ENCODE results near the gene ORAI3.

The ORAI3 gene

DNA sequence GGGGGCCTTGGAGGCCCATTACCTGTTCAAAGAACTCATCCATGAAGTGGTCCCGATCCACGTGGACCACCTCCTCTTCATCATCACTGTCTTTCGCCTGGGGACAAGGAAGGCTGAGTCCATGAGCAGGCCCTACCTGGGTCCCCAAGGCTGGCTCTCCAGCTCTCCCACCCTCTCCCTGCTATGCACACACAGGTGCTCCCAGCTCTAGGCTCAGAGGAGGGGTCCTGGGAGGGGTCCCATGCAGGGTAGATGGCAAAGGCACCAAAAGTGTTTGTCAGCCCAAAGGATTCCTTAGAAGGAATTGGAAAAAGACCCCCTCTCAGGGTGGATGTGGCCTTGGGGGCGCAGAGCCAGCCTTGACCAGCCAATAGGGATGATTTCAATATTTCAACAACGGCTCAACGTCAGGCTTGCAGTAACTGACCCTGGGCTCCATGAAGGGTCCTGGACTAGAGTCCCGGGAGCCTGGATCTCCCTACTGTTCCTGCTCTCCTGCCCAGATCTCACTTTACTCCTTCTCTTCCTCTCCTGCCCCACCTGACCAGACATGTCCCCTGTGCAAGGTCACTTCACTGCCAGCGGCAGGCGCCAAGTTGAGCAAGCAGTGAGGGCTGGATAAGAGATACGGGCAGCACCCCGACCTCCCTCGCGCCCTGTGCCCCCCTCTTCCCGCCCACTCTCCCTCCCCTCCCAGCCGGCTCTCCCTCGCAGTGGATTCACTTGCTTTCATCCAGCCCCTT lies 52.8 kb downstream of the ORAI3 start:
- DNase-seq (ENCODE audit: extremely low read depth, low read depth) = no peak
- TF ChIP-seq, protein P1, sequence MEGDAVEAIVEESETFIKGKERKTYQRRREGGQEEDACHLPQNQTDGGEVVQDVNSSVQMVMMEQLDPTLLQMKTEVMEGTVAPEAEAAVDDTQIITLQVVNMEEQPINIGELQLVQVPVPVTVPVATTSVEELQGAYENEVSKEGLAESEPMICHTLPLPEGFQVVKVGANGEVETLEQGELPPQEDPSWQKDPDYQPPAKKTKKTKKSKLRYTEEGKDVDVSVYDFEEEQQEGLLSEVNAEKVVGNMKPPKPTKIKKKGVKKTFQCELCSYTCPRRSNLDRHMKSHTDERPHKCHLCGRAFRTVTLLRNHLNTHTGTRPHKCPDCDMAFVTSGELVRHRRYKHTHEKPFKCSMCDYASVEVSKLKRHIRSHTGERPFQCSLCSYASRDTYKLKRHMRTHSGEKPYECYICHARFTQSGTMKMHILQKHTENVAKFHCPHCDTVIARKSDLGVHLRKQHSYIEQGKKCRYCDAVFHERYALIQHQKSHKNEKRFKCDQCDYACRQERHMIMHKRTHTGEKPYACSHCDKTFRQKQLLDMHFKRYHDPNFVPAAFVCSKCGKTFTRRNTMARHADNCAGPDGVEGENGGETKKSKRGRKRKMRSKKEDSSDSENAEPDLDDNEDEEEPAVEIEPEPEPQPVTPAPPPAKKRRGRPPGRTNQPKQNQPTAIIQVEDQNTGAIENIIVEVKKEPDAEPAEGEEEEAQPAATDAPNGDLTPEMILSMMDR (IDR thresholded peaks at IDR 0.05; ENCODE audit: low read depth, low read length) = no peak

DNA sequence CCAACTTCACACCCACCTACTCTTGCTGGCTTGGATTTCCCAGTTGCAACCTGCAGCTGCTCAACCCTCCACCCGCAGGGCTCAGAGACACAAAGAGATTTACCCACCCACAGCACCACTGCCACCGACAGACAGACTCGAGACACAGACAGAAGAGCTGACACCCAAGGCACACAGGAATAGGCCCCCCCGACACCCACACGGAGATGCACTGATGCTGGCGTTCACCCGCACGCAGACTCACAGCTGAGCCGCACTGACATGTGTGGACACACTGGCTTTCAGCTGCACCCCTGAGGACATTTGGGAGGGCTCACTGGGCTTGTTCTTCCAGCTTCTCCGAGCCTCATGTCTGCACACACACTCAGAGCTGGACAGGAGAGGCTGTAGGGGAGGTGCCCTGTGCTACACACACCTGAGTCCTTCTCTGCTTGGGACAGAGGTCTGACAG lies 53.4 kb downstream of the ORAI3 start:
- TF ChIP-seq, protein P1 (IDR thresholded peaks at IDR 0.05; ENCODE audit: low read depth, low read length) = no peak
- no peak for DNase-seq (ENCODE audit: extremely low read depth, low read depth)

DNA sequence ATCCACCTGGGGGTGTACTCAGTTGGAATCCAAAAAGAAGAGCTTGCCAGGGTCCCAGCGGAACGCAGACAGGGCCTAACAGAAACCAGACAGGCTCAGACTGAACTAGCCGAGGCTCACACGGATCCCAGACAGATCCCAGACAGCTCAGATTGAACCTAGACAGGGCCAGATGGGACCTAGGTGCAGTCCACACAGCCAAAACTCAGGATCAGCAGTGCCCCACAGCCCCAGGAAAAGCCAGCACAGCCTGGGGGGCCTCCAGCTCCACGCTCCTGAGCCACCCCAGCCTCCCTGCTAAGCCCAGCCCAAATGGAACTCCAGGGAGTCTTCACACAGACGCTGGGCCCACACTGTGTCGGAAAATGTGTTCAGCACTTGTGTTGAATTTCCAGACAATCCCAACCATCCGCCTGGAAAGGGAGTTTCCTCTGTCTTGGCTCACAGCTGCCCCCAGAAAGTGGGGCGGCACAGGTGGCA lies 54.0 kb downstream of the ORAI3 start:
- no peak for DNase-seq (ENCODE audit: extremely low read depth, low read depth)
- TF ChIP-seq, protein P1 (IDR thresholded peaks at IDR 0.05; ENCODE audit: low read depth, low read length) = no peak

DNA sequence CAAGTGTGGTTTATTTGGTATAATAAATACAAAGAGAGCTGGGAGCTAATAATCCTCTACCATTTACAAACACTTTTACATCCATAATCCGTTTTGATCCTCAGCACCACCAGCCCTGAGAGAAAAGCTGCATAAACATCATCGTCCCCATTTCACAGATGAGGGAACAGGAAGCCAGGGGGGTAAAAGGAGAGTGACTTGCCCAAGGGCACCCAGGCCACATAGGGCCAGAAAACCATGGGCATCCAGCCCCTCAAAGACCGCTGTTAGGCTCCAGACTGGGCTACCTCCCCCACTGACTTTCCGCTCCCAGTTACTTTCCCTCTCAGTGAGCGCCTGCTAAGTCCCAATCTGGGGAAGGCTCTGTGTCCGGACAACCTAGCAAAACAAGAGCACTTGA lies 54.9 kb downstream of the ORAI3 start:
- DNase-seq (ENCODE audit: extremely low read depth, low read depth) = no peak
- TF ChIP-seq, protein P1 (IDR thresholded peaks at IDR 0.05; ENCODE audit: low read depth, low read length) = no peak
